HepG2 (cell line): ENCODE results near the gene ACD. TPM values are rescaled to one million over a fixed set of nuclear protein-coding genes. Genes with fewer than 3 reads are reported as not detected.

ENCODE experiments used
- ATAC-seq: fragments of 200-7000 bp; cut with Tn5 transposase; 3 replicates; pipeline ENCODE4 v1.9.1; 2020; ENCODE audit warnings: mild to moderate bottlenecking, moderate library complexity
- BruUV-seq: library from RNA; stranded (reverse); fragments of 400-500 nt; replicated peaks from 2 replicates; lab custom pipeline; 2021; lab: Mats Ljungman, UMichigan
- CTCF ChIA-PET: fragments of 300-600 bp; formaldehyde crosslinking; extraction: SDS; loops from one replicate; lab custom pipeline; 2021; ENCODE audit warnings: low total read pairs, inconsistent platforms, low intra/inter-chr PET ratio; lab: Yijun Ruan, JAX
- POLR2A ChIA-PET: fragments of 350-600 bp; sonication (Branson Sonifier 250); formaldehyde crosslinking; loops from one replicate; lab custom pipeline; 2020; ENCODE audit warnings: antibody characterized with exemption, inconsistent platforms; lab: Yijun Ruan, JAX
- DNase-seq: peaks from one replicate; pipeline ENCODE4 v3.0.0-alpha.2; 2015; ENCODE audit warnings: low spot score
- FAIRE-seq: peaks from 3 replicates; lab custom pipeline; 2011; peaks lifted over from hg19 to GRCh38; lab: Jason Lieb, UNC
- H2AFZ ChIP-seq: one replicate; pipeline ENCODE4 v1.6.1; 2011; ENCODE audit warnings: low read length, inconsistent platforms
- H3K27ac ChIP-seq: fragments of 300-600 bp; 3 replicates; pipeline ENCODE4 v1.8.0; 2011; ENCODE audit warnings: mixed run types, mild to moderate bottlenecking, mixed read lengths, low read length, inconsistent platforms; ENCODE audit not compliant: insufficient read depth; ENCODE audit errors: extremely low read length
- H3K27me3 ChIP-seq, 2 experiments: fragments of 200-600 bp in 1 of 2; 2 replicates in 1 of 2; 3 replicates in 1 of 2; pipeline versions ENCODE4 v1.6.0 to v1.8.0; 2011; ENCODE audit warnings: low read length in 2 of 2, mild to moderate bottlenecking in 2 of 2, moderate library complexity in 2 of 2, inconsistent platforms in 1 of 2; ENCODE audit not compliant: insufficient read depth in 2 of 2, control insufficient read depth in 1 of 2
- H3K36me3 ChIP-seq, 2 experiments: fragments of 200-600 bp in 1 of 2; replicated peaks in 1 of 2; 2 replicates in 1 of 2; 3 replicates in 1 of 2; pipeline versions ENCODE4 v1.5.1 to v1.8.0; 2011; ENCODE audit warnings: low read length in 2 of 2, inconsistent platforms in 1 of 2; ENCODE audit not compliant: insufficient read depth in 2 of 2, control insufficient read depth in 1 of 2
- H3K4me1 ChIP-seq: 2 replicates; pipeline ENCODE4 v1.5.1; 2012; ENCODE audit warnings: low read length, inconsistent platforms; ENCODE audit not compliant: insufficient read depth
- H3K4me2 ChIP-seq: 2 replicates; pipeline ENCODE4 v1.6.0; 2011; ENCODE audit warnings: low read depth, low read length, inconsistent platforms
- H3K4me3 ChIP-seq, 3 experiments: fragments of 200-600 bp in 1 of 3; sonication (generic), shearing (Covaris generic) in 1 of 3; replicated peaks in 1 of 3; 2 replicates each; pipeline ENCODE4 v1.5.1; 2011 to 2016; ENCODE audit warnings: low read length in 3 of 3, inconsistent platforms in 2 of 3, low read depth in 2 of 3, mild to moderate bottlenecking in 2 of 3, control low read depth in 1 of 3, mixed read lengths in 1 of 3; ENCODE audit not compliant: insufficient read depth in 1 of 3
- H3K79me2 ChIP-seq: one replicate; pipeline ENCODE4 v1.6.1; 2011; ENCODE audit warnings: low read length, inconsistent platforms; ENCODE audit not compliant: insufficient read depth
- H3K9ac ChIP-seq: 2 replicates; pipeline ENCODE4 v1.6.0; 2011; ENCODE audit warnings: mild to moderate bottlenecking, low read depth, low read length, inconsistent platforms; ENCODE audit not compliant: insufficient read depth
- H3K9me3 ChIP-seq: 2 replicates; pipeline ENCODE4 v1.5.1; 2012; ENCODE audit warnings: mild to moderate bottlenecking, low read length
- H4K20me1 ChIP-seq: 2 replicates; pipeline ENCODE4 v1.6.0; 2011; ENCODE audit warnings: inconsistent platforms, mild to moderate bottlenecking, low read length, moderate library complexity; ENCODE audit not compliant: insufficient read depth
- ATF7-NPFF ChIP-seq: sonication (generic); formaldehyde crosslinking; IDR thresholded peaks from 2 replicates; pipeline ENCODE4 v1.8.1; 2023; ENCODE audit warnings: mild to moderate bottlenecking, low read depth, missing genetic modification reagents, moderate library complexity
- HIVEP1 ChIP-seq: sonication (generic); formaldehyde crosslinking; IDR thresholded peaks from 2 replicates; pipeline ENCODE4 v1.4.0; 2020; ENCODE audit warnings: mild to moderate bottlenecking, missing genetic modification reagents
- NCOA5 ChIP-seq: sonication (generic); formaldehyde crosslinking; IDR thresholded peaks from 2 replicates; pipeline ENCODE4 v1.4.0; 2020; ENCODE audit warnings: missing genetic modification reagents
- POLR2G ChIP-seq: fragments of 200-400 bp; formaldehyde crosslinking; IDR thresholded peaks from 2 replicates; pipeline ENCODE4 v1.6.1; 2018; ENCODE audit warnings: mild to moderate bottlenecking, low read depth, low read length, moderate library complexity
- ZBTB3 ChIP-seq: sonication (generic); formaldehyde crosslinking; IDR thresholded peaks from 2 replicates; pipeline ENCODE4 v1.4.0; 2020; ENCODE audit warnings: low read depth, mild to moderate bottlenecking, moderate library complexity, missing genetic modification reagents, borderline replicate concordance
- ZFX ChIP-seq: sonication (generic); formaldehyde crosslinking; IDR thresholded peaks from 2 replicates; pipeline ENCODE4 v1.4.0; 2020; ENCODE audit warnings: mild to moderate bottlenecking, low read depth, missing genetic modification reagents, moderate library complexity
- ZNF367 ChIP-seq: sonication (generic); formaldehyde crosslinking; IDR thresholded peaks from 2 replicates; pipeline ENCODE4 v1.4.0; 2020; ENCODE audit warnings: missing genetic modification reagents, borderline replicate concordance
- ZNF44 ChIP-seq: sonication (generic); formaldehyde crosslinking; IDR thresholded peaks from 2 replicates; pipeline ENCODE4 v1.5.1; 2020; ENCODE audit warnings: mild to moderate bottlenecking, missing genetic modification reagents
- ZNF709 ChIP-seq: sonication (generic); formaldehyde crosslinking; IDR thresholded peaks from 2 replicates; pipeline ENCODE4 v1.5.0; 2020; ENCODE audit warnings: mild to moderate bottlenecking, missing genetic modification reagents
- ZSCAN9 ChIP-seq: IDR thresholded peaks from 2 replicates; pipeline ENCODE4 v1.6.1; 2016; ENCODE audit warnings: borderline replicate concordance
- WGBS: methylation state at CpG from one replicate; pipeline ENCODE4 v1.1.6; 2017; ENCODE audit warnings: low lambda C conversion rate; 5-methylcytosine and 5-hydroxymethylcytosine counted together
- in situ Hi-C: cut with HindIII; loops from 2 replicates; pipeline ENCODE4 v1.10.0; 2017; ENCODE audit warnings: low pct_unique_long_range_greater_than_20kb; ENCODE audit not compliant: extremely low pct_ligation_motif_present
- intact Hi-C: fragments of 100-400 bp; cut with micrococcal nuclease; formaldehyde crosslinking; loops from one replicate; pipeline ENCODE4 v1.10.0; 2022; ENCODE audit not compliant: unreplicated experiment
- polyA plus RNA-seq, 8 experiments: library from polyadenylated mRNA; depleted of rRNA in 3 of 8; stranded (reverse) in 7 of 8; unstranded in 1 of 8; fragments of >200 nt; fragmentation: Illumina TruSeq in 4 of 8; extraction: Trizol in 4 of 8; gene quantifications; 2 replicates each; pipeline versions ENCODE4 v1.2.1 to v1.2.3, GENCODE V29; 2011 to 2016; ENCODE audit warnings: low read depth in 4 of 8, missing spikeins in 1 of 8, mixed read lengths in 1 of 8; ENCODE audit not compliant: insufficient read depth in 1 of 8
- total RNA-seq, 5 experiments: library from RNA; depleted of rRNA; stranded (reverse); fragments of >200 nt; fragmentation: Illumina TruSeq; extraction: Trizol; gene quantifications; 2 replicates each; pipeline ENCODE4 v1.2.3, GENCODE V29; 2016; ENCODE audit warnings: low read depth in 1 of 5
- TF ChIP-seq, protein P1 (sequence below): IDR thresholded peaks from 2 replicates; pipeline ENCODE4 v1.6.1; 2012; ENCODE audit warnings: inconsistent platforms
- TF ChIP-seq, protein P2 (sequence below): sonication (generic); formaldehyde crosslinking; IDR thresholded peaks from 2 replicates; pipeline ENCODE4 v1.4.0; 2020; ENCODE audit warnings: missing genetic modification reagents
- TF ChIP-seq, protein P3 (sequence below): sonication (generic); formaldehyde crosslinking; IDR thresholded peaks from 2 replicates; pipeline ENCODE4 v1.4.0; 2020; ENCODE audit warnings: mild to moderate bottlenecking, missing genetic modification reagents

The ACD gene
- total and polyA plus RNA-seq, 2 of the 13 experiments (the other 11 are each of a cell fraction or from before 2014, with no cell fraction given), result 32.6 to 38.3 TPM

DNA sequence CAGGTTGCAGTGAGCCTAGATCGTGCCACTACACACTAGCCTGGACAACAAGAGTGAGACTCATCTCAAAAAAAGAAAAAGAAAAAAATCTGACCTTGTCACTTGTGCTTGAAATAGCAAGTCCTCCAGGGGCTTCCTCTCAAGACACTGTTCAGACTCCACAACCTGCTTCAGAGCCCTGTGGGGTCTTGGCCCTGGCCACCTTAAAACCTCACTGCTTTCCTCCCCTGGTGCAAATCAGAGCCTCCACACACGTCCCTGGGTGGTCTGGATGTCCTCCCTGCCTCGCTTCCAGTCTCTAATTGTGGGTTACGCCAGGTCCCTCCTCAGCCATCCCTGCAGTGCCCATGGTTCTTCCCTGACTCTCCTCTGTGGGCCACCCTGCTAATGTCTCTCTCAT is 4.7 kb downstream of the ACD start:
- Histone ChIP-seq H3K4me2 (no peak overlapping the region), H3K9me3 (no peaks in the 10 kb centered on the region), H4K20me1 (peaks cover 14% of the 10 kb centered on the region), H3K4me3 (no peak overlapping the region), H3K9ac (no peak overlapping the region), H3K4me1 (peaks cover 21% of the 10 kb centered on the region), H3K79me2 (peaks cover 11% of the 10 kb centered on the region), H3K27ac (no peak overlapping the region), H3K36me3 (peaks cover 6 to 10% of the 10 kb centered on the region in 2 experiments; a peak in 3 of 5 replicates), H2AFZ (no peak overlapping the region), H3K27me3 (peaks cover 0 to 36% of the 10 kb centered on the region in 2 experiments)
- intact Hi-C loops (no loop called here), in situ Hi-C loops (no loop called here)
- no peak for FAIRE-seq
- POLR2A ChIA-PET, result interaction anchor here (1.0 kb wide), 1 partner anchor 93 kb away, joined by 3 read pairs; the partner anchor contains the start of gene CTCF
- TF ChIP-seq, protein P1, sequence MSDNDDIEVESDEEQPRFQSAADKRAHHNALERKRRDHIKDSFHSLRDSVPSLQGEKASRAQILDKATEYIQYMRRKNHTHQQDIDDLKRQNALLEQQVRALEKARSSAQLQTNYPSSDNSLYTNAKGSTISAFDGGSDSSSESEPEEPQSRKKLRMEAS, result no peak
- TF ChIP-seq ATF7-NPFF (CRISPR knock-in tag) (no peak), ZNF367 (CRISPR knock-in tag) (no peak), ZBTB3 (CRISPR knock-in tag) (no peak), ZSCAN9 (CRISPR knock-in tag) (no peak), ZNF44 (no peak)
- BruUV-seq, result no TSS peak
- WGBS, result 79% methylated on average over 4 of the region's 4 CpGs
- DNase-seq, result no peak
- CTCF ChIA-PET, result no interaction called here
- no peak for ATAC-seq

DNA sequence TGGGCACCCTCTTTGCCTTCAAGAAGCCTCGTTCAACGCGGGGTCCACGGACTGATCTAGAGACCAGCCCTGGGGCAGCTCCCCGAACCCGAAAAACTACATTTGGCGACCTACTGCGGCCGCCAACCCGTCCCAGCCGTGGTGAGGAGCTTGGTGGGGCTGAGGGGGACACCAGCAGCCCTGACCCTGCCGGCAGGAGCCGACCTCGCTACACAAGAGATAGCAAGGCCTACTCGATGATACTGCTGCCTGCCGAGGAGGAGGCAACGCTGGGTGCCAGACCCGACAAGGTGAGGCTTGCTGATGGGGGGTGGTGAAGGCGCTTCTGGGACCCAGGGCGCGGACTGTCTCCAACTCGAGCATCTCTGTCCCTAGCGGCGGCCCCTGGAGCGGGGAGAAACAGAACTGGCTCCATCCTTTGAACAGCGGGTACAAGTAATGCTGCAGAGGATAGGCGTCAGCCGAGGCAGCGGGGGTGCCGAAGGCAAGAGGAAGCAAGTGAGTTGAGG is 5.6 kb downstream of the ACD start:
- Histone ChIP-seq H3K4me3 (no peak overlapping the region), H3K9ac (no peak overlapping the region), H3K79me2 (peaks cover 8% of the 10 kb centered on the region), H4K20me1 (peaks cover 14% of the 10 kb centered on the region), H3K27me3 (peaks cover 0 to 44% of the 10 kb centered on the region in 2 experiments), H3K27ac (no peak overlapping the region), H3K36me3 (peaks cover 6 to 10% of the 10 kb centered on the region in 2 experiments; a peak in 3 of 5 replicates), H2AFZ (no peak overlapping the region), H3K9me3 (no peaks in the 10 kb centered on the region), H3K4me1 (peaks cover 21% of the 10 kb centered on the region), H3K4me2 (no peak overlapping the region)
- BruUV-seq, result no TSS peak
- 66% methylated on average over 27 of the region's 30 CpGs for WGBS
- intact Hi-C loops, result no loop called here
- TF ChIP-seq ZNF709, result 0 out of 2 replicates have a peak, but pooled peaks have one; percentile 28
- TF ChIP-seq, protein P2, sequence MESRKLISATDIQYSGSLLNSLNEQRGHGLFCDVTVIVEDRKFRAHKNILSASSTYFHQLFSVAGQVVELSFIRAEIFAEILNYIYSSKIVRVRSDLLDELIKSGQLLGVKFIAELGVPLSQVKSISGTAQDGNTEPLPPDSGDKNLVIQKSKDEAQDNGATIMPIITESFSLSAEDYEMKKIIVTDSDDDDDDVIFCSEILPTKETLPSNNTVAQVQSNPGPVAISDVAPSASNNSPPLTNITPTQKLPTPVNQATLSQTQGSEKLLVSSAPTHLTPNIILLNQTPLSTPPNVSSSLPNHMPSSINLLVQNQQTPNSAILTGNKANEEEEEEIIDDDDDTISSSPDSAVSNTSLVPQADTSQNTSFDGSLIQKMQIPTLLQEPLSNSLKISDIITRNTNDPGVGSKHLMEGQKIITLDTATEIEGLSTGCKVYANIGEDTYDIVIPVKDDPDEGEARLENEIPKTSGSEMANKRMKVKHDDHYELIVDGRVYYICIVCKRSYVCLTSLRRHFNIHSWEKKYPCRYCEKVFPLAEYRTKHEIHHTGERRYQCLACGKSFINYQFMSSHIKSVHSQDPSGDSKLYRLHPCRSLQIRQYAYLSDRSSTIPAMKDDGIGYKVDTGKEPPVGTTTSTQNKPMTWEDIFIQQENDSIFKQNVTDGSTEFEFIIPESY, result peak; percentile 46; the same call in 1 of the 2 replicates
- TF ChIP-seq, protein P3, sequence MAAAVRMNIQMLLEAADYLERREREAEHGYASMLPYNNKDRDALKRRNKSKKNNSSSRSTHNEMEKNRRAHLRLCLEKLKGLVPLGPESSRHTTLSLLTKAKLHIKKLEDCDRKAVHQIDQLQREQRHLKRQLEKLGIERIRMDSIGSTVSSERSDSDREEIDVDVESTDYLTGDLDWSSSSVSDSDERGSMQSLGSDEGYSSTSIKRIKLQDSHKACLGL, result peak; percentile 39; the same call in 1 of the 2 replicates
- TF ChIP-seq ZFX (CRISPR knock-in tag), result no peak
- TF ChIP-seq NCOA5 (CRISPR knock-in tag), result no peak
- TF ChIP-seq HIVEP1 (CRISPR knock-in tag), result peak; percentile 15; the same call in 1 of the 2 replicates
- 0 out of 2 replicates have a peak, but pooled peaks have one; percentile 24 for TF ChIP-seq POLR2G
- CTCF ChIA-PET, result no interaction called here
- DNase-seq (no peak), ATAC-seq (peak; percentile 9; the same call in 2 of the 3 replicates), FAIRE-seq (no peak)
- in situ Hi-C loops, result no loop called here
- POLR2A ChIA-PET, result no interaction called here
